H1 (cell line): Measurements from ENCODE around the gene CAPN6. TPM values are rescaled to one million over a fixed set of nuclear protein-coding genes. Genes with fewer than 3 reads are reported as not detected.

ENCODE experiments used
- CTCF ChIA-PET: fragments of 300-600 bp; sonication (Branson Sonifier 250); formaldehyde crosslinking; loops from one replicate; lab custom pipeline; 2021; ENCODE audit not compliant: partially characterized antibody; lab: Charles Lee
- POLR2A ChIA-PET: fragments of 300-600 bp; sonication (Branson Sonifier 250); formaldehyde crosslinking; loops from one replicate; lab custom pipeline; 2021; ENCODE audit warnings: inconsistent platforms; ENCODE audit not compliant: partially characterized antibody; lab: Charles Lee
- DNase-seq, 2 experiments: peaks; one replicate each; pipeline versions ENCODE4 v3.0.0 to v3.0.0-alpha.2; 2010 to 2022; ENCODE audit warnings: low spot score in 2 of 2, low read depth in 1 of 2, mixed read lengths in 1 of 2
- FAIRE-seq: peaks from 2 replicates; lab custom pipeline; 2011; peaks lifted over from hg19 to GRCh38; lab: Jason Lieb, UNC
- H2AFZ ChIP-seq: 2 replicates; pipeline ENCODE4 v1.8.1; 2012; ENCODE audit warnings: low read length, inconsistent platforms
- H2AK5ac ChIP-seq: 2 replicates; pipeline ENCODE4 v1.6.1; 2013; ENCODE audit warnings: low read depth, low read length
- H2BK120ac ChIP-seq: replicated peaks from 2 replicates; pipeline ENCODE3; 2013; ENCODE audit warnings: low read depth, low read length, inconsistent platforms
- H2BK12ac ChIP-seq: 2 replicates; pipeline ENCODE4 v1.6.1; 2013; ENCODE audit warnings: low read depth, low read length
- H2BK15ac ChIP-seq: 2 replicates; pipeline ENCODE4 v1.6.1; 2013; ENCODE audit warnings: low read length
- H2BK20ac ChIP-seq: 2 replicates; pipeline ENCODE4 v1.6.1; 2013; ENCODE audit warnings: low read length
- H2BK5ac ChIP-seq: 2 replicates; pipeline ENCODE4 v1.6.1; 2013; ENCODE audit warnings: low read depth, low read length
- H3K14ac ChIP-seq: 2 replicates; pipeline ENCODE4 v1.6.1; 2013; ENCODE audit warnings: inconsistent platforms; ENCODE audit not compliant: insufficient read length
- H3K18ac ChIP-seq: 2 replicates; pipeline ENCODE4 v1.6.1; 2013; ENCODE audit warnings: low read length; ENCODE audit errors: extremely low read depth
- H3K23ac ChIP-seq: 2 replicates; pipeline ENCODE4 v1.6.1; 2013; ENCODE audit warnings: inconsistent platforms; ENCODE audit not compliant: insufficient read length
- H3K23me2 ChIP-seq: 2 replicates; pipeline ENCODE4 v1.6.1; 2013; ENCODE audit warnings: low read depth, low read length
- H3K27ac ChIP-seq: 2 replicates; pipeline ENCODE4 v1.6.1; 2011; ENCODE audit warnings: low read depth, low read length, inconsistent platforms
- H3K27me3 ChIP-seq, 4 experiments: replicated peaks in 1 of 4; 1 replicate in 1 of 4; 2 replicates in 3 of 4; pipeline versions ENCODE4 v1.6.1 to v1.8.1; 2011 to 2013; ENCODE audit warnings: low read length in 3 of 4, mild to moderate bottlenecking in 3 of 4, inconsistent platforms in 2 of 4, mixed read lengths in 2 of 4, moderate library complexity in 1 of 4; ENCODE audit not compliant: control insufficient read depth in 3 of 4, insufficient read depth in 3 of 4; ENCODE audit errors: extremely low read depth in 1 of 4
- H3K36me3 ChIP-seq, 4 experiments: 2 replicates each; pipeline versions ENCODE4 v1.6.1 to v1.8.1; 2011 to 2013; ENCODE audit warnings: mild to moderate bottlenecking in 4 of 4, low read length in 3 of 4, moderate library complexity in 2 of 4, control low read depth in 1 of 4, inconsistent platforms in 1 of 4; ENCODE audit not compliant: insufficient read depth in 4 of 4, control insufficient read depth in 2 of 4
- H3K4ac ChIP-seq: replicated peaks from 2 replicates; pipeline ENCODE3; 2013; ENCODE audit warnings: low read length, low read depth, mixed read lengths, inconsistent platforms; ENCODE audit not compliant: insufficient read length
- H3K4me1 ChIP-seq, 4 experiments: replicated peaks in 1 of 4; 1 replicate in 1 of 4; 2 replicates in 3 of 4; pipeline versions ENCODE4 v1.6.1 to v1.8.1; 2011 to 2013; ENCODE audit warnings: low read length in 3 of 4, inconsistent platforms in 2 of 4, mixed read lengths in 1 of 4; ENCODE audit not compliant: insufficient read depth in 4 of 4, control insufficient read depth in 3 of 4
- H3K4me2 ChIP-seq, 2 experiments: 2 replicates each; pipeline versions ENCODE4 v1.6.1 to v1.8.1; 2011 to 2013; ENCODE audit warnings: low read depth in 2 of 2, low read length in 2 of 2, control low read depth in 1 of 2, inconsistent platforms in 1 of 2, mild to moderate bottlenecking in 1 of 2; ENCODE audit not compliant: insufficient read depth in 1 of 2
- H3K4me3 ChIP-seq, 4 experiments: fragments of 200-600, 300-600 bp in 1 of 4; sonication (generic), shearing (Covaris generic), sonication (Bioruptor Twin) in 1 of 4; 2 replicates each; pipeline versions ENCODE4 v1.5.1 to v1.8.1; 2011 to 2016; ENCODE audit warnings: low read length in 4 of 4, low read depth in 3 of 4, control low read depth in 2 of 4, inconsistent platforms in 2 of 4, mild to moderate bottlenecking in 2 of 4, mixed read lengths in 1 of 4, moderate library complexity in 1 of 4; ENCODE audit not compliant: insufficient read depth in 2 of 4; ENCODE audit errors: extremely low read depth in 1 of 4
- H3K56ac ChIP-seq: replicated peaks from 2 replicates; pipeline ENCODE3; 2013; ENCODE audit warnings: low read depth, mild to moderate bottlenecking, mixed read lengths, low read length, inconsistent platforms; ENCODE audit not compliant: insufficient read length
- H3K79me1 ChIP-seq: 2 replicates; pipeline ENCODE4 v1.6.1; 2013; ENCODE audit warnings: low read depth, low read length, control low read depth
- H3K79me2 ChIP-seq, 2 experiments: 2 replicates each; pipeline versions ENCODE4 v1.6.1 to v1.8.1; 2012 to 2013; ENCODE audit warnings: low read length in 2 of 2, mild to moderate bottlenecking in 2 of 2, inconsistent platforms in 1 of 2; ENCODE audit not compliant: insufficient read depth in 2 of 2, control insufficient read depth in 1 of 2
- H3K9ac ChIP-seq, 4 experiments: replicated peaks in 1 of 4; 1 replicate in 1 of 4; 2 replicates in 3 of 4; pipeline versions ENCODE4 v1.6.1 to v1.8.1; 2011 to 2013; ENCODE audit warnings: low read depth in 3 of 4, low read length in 3 of 4, control low read depth in 2 of 4, mild to moderate bottlenecking in 2 of 4, moderate library complexity in 2 of 4, inconsistent platforms in 1 of 4; ENCODE audit errors: extremely low read depth in 1 of 4
- H3K9me3 ChIP-seq, 2 experiments: 2 replicates each; pipeline versions ENCODE4 v1.6.1 to v1.8.1; 2012 to 2013; ENCODE audit warnings: mild to moderate bottlenecking in 2 of 2, moderate library complexity in 2 of 2, control low read depth in 1 of 2, inconsistent platforms in 1 of 2, low read depth in 1 of 2, low read length in 1 of 2, mixed read lengths in 1 of 2; ENCODE audit not compliant: insufficient read depth in 2 of 2
- H4K20me1 ChIP-seq, 2 experiments: replicated peaks in 1 of 2; 2 replicates each; pipeline versions ENCODE3 to v1.8.1; 2011 to 2013; ENCODE audit warnings: inconsistent platforms in 2 of 2, low read length in 2 of 2, mild to moderate bottlenecking in 1 of 2; ENCODE audit not compliant: insufficient read depth in 2 of 2, control insufficient read depth in 1 of 2
- H4K5ac ChIP-seq: 2 replicates; pipeline ENCODE4 v1.6.1; 2013; ENCODE audit warnings: low read length, low read depth, mixed read lengths, inconsistent platforms; ENCODE audit not compliant: insufficient read length
- H4K8ac ChIP-seq: 2 replicates; pipeline ENCODE4 v1.8.0; 2013; ENCODE audit warnings: mild to moderate bottlenecking, moderate library complexity, low read length, inconsistent platforms; ENCODE audit not compliant: insufficient read depth; ENCODE audit errors: extremely low read depth
- H4K91ac ChIP-seq: replicated peaks from 2 replicates; pipeline ENCODE3; 2013; ENCODE audit warnings: low read length, mixed read lengths, inconsistent platforms; ENCODE audit not compliant: insufficient read length
- CEBPB ChIP-seq: IDR thresholded peaks from 2 replicates; pipeline ENCODE4 v1.6.1; 2012; ENCODE audit warnings: low read depth, low read length
- POLR2A ChIP-seq, 2 experiments: IDR thresholded peaks; 1 replicate in 1 of 2; 2 replicates in 1 of 2; pipeline ENCODE4 v1.6.1; 2011; ENCODE audit warnings: low read depth in 2 of 2, low read length in 2 of 2, mild to moderate bottlenecking in 2 of 2; ENCODE audit errors: control extremely low read depth in 1 of 2
- polyA plus RNA-seq, 7 experiments: library from polyadenylated mRNA; depleted of rRNA in 3 of 7; stranded (reverse) in 5 of 7; unstranded in 2 of 7; fragments of >200 nt in 5 of 7; fragments of 200-250 nt in 2 of 7; gene quantifications; 1 replicate in 5 of 7; 2 replicates in 1 of 7; 4 replicates in 1 of 7; pipeline versions ENCODE4 v1.2.1 to v1.2.3, GENCODE V29; 2011 to 2013; ENCODE audit warnings: missing spikeins in 2 of 7, mixed read lengths in 2 of 7
- total RNA-seq: library from RNA; stranded (reverse); fragmentation: NEBNext Ultra II Directional; extraction: Animal tissue kit (Norgen Biotek cat#: 25700); gene quantifications from 2 replicates; pipeline ENCODE4 v1.2.1, GENCODE V29; 2021

The CAPN6 gene
- total and polyA plus RNA-seq, 2 of the 8 experiments (the other 6 are each of a cell fraction or from before 2014, with no cell fraction given) = 5.3 to 10.6 TPM

DNA sequence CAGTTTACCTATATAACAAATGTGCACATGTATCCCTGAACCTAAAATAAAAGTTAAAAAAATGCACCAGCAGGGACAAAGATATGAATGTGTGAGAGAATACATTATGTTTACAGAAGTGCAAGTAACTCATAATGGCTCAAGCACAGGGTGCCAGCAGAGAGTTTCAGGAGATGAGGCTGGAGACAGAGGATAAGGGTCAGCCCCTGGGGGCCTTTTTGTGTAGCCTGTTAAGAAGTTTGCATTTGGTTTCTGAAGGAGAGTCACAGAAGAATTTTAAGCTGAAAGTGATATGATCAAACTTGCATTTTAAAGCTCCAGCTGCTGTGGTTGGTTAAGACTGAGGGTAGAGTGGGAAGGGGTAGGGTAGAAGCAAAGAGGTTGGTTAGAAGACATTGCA lies 48.6 kb upstream of the CAPN6 start:
- Histone ChIP-seq H4K8ac (no peak overlapping the region), H3K79me1 (no peaks in the 10 kb centered on the region), H4K20me1 (no peaks in the 10 kb centered on the region), H3K79me2 (no peaks in the 10 kb centered on the region), H3K4me3 (no peak overlapping the region), H3K9me3 (no peaks in the 10 kb centered on the region), H3K23me2 (no peaks in the 10 kb centered on the region), H2BK120ac (no peak overlapping the region), H2AK5ac (no peak overlapping the region), H3K14ac (no peak overlapping the region), H3K56ac (no peak overlapping the region), H2AFZ (no peak overlapping the region), H4K5ac (no peak overlapping the region), H2BK12ac (no peak overlapping the region), H3K9ac (no peak overlapping the region), H2BK20ac (no peak overlapping the region), H2BK15ac (no peak overlapping the region), H3K27ac (no peak overlapping the region), H3K4me2 (no peak overlapping the region), H3K36me3 (no peaks in the 10 kb centered on the region), H3K27me3 (no peaks in the 10 kb centered on the region), H3K18ac (no peak overlapping the region), H3K4ac (no peak overlapping the region), H3K4me1 (no peaks in the 10 kb centered on the region), H4K91ac (no peak overlapping the region), H3K23ac (no peak overlapping the region), H2BK5ac (no peak overlapping the region)
- FAIRE-seq (no peak), DNase-seq (no peak)
- POLR2A ChIA-PET = no interaction called here
- TF ChIP-seq CEBPB (no peak), POLR2A (IDR thresholded peaks at IDR 0.05; ENCODE audit: control extremely low read depth in 1 of 2, low read depth in 2 of 2, low read length in 2 of 2) (no peak)
- CTCF ChIA-PET = no interaction called here
